Measurements from ENCODE around the gene TTC5.
"Not testable (repeated sequence)": the region's sequence is repeated elsewhere in the genome, so short reads cannot be mapped to it uniquely, and the experiment has no call there.

TTC5 gene, protein sequence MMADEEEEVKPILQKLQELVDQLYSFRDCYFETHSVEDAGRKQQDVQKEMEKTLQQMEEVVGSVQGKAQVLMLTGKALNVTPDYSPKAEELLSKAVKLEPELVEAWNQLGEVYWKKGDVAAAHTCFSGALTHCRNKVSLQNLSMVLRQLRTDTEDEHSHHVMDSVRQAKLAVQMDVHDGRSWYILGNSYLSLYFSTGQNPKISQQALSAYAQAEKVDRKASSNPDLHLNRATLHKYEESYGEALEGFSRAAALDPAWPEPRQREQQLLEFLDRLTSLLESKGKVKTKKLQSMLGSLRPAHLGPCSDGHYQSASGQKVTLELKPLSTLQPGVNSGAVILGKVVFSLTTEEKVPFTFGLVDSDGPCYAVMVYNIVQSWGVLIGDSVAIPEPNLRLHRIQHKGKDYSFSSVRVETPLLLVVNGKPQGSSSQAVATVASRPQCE

DNA sequence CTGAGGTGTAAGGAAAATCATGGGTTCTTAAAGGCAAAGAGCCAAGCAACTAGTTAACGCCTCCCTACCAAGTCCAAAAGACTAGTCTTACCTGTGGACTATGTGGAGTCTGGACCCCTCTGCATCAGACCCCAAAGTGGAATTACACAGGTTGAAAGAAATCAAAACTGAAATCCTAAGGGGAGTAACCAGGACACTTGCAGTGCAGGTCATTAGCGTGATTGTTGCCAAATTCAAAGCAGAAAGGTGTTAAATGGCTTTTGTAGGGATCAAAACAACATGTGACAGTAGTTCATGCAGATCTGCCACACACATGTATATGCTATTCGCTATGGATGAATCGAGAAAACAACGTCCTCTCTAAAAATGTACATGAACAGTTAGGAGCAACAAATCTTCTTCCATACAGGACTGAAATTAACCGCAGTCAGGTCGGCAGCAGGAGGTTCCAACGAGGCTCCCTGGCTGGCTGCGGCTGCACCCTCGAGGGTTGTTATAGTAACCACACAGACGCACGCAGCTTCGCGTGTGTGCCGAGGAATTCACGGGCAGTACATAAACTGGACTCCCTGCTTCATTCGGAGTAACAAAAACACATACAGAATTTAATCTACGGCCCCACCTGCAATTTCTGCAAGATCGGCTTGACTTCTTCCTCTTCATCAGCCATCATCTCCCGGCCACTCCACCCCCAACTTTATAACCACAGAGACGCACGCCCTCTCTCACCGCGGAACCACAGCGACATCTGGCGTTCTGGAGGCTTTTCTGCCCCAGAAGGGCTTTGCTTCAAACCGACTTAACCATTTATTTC is at the start of gene TTC5:
Gene TTC5 (minus strand): TSS at position 687 of the 814 bp plus-strand sequence. CDS start 14 bp downstream, at position 673.
- DNase-seq = peak; percentile 92

DNA sequence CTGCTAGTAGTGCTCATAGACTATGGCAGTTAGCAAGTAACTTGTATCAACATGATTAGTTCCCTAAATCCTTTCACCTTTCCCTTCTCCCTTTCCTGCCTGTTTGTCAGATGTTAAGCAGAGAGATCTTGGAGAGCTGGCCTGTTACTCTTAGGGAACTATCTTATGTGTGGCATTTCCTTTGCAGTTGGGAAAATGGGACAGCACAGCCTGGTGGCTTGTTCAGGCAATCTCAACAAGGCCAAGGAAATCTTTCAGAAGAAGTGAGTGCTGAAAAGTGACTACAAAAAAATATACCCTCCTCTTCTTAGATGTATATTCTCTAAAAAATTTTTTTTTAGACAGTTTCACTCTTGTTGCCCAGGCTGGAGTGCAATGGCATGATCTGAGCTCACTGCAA is 45.1 kb upstream of the TTC5 start:
- DNase-seq = no peak

DNA sequence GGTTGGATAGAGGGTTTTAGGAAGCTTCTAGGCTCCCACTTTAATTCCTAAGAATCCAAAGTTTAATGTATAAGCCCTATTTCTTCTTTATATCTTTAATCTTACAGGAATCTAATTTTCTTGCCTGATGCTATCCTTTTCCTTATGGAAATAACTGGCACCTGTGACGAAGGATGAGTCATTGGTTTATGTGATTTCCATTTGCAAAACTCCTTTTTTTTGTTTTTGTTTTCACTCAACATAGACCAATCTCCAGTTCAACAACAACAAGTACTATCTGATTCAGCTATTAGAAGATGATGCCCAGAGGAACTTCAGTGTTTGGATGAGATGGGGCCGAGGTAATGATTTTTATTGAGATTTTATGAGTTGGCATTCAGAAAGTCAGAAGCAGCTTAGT is 44.5 kb upstream of the TTC5 start:
- no peak for DNase-seq

DNA sequence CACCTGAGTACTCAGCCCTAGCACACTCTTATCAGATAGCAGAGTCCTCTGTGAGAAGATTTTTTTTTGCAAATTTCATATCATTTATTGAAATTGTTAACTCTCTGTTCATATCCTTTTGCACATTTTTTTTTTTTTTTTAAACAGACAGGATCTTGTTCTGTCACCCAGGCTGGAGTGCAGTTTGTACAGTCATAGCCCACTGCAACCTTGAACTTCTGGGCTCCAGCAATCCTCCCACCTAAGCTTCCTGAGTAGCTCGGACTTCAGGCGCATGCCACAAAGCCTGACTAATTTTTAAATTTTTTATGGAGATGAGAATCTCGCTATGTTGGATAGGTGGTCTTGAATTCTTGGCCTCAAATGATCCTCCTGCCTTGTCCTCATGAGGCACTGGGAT is 42.0 kb upstream of the TTC5 start:
- DNase-seq = no peak

DNA sequence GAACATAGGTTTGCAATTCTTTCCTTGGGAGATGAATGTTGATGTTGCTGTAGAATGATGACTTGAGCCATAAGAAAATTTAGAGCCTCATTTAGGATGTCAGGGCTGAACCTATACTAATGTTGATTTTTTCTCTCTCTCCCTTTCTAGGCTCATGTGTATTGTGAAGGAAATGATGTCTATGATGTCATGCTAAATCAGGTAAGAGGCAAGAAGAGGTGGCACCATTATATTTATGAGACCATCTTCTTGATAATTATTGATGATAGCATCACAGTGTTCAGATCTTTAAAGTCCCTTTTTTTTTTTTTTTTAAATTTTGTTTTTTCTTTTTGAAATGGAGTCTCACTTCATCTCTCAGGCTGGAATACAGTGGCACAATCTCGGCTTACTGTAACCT is 41.0 kb upstream of the TTC5 start:
- no peak for DNase-seq

DNA sequence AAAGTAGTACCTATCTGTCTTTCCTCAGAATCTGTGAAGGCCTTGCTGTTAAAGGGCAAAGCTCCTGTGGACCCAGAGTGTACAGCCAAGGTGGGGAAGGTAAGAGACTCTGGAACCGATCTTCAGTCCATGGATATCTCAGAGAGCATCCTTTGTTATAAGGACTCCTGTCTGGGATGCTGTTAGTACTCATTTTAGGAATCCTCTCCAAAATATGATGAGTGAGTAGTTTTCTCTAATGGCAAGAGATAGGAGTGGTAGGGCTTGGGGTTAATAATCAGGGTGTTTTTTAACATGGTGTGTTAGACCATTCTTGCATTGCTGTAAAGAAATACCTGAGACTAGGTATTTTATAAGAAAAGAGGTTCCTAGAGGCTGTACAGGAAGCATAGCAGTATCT is 39.6 kb upstream of the TTC5 start:
- DNase-seq = no peak

DNA sequence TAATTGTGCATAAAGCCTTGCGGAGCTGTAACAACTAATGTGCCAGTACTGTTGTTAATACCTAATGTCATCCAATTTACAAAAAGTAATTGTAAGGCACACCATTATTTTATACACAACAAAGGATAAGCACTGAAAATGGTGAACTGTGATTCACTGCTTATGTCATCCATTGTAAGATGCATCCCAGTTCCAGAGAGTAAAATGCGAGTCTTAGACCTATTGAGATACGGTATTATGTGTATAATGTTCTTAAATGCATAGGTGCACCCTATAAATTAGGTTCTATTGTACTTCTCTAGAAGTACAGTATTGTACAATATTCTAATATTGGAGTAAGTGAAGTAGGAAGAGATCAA is 38.1 kb upstream of the TTC5 start:
- DNase-seq = no peak

DNA sequence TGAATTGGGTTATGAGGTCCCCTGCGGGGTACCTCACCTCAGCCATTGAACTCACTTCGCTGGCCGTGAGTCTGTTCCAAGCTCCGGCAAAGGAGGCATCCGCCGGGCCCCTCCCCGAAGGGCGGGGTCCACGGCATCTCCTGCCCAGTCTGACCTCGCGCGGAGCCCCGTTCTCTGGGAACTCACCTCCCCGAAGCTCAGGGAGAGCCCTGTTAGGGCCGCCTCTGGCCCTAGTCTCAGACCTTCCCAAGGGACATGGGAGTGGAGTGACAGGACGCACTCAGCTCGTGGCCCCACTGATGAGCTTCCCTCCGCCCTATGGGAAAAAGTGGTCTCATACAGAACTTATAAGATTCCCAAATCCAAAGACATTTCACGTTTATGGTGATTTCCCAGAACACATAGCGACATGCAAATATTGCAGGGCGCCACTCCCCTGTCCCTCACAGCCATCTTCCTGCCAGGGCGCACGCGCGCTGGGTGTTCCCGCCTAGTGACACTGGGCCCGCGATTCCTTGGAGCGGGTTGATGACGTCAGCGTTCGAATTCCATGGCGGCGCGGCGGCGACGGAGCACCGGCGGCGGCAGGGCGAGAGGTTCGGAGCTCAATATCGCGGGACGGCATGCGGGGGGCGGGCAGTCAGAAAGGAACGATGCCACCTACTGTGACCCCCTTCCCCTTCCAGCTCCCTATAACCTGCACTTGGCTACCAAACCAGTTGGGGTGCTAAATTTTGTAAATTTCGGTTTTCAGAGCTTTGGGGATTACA is 37.5 kb upstream of the TTC5 start, which contains the start of gene PARP2:
Gene PARP2 (plus strand): TSS at position 544 of the 770 bp plus-strand sequence. CDS start 7 bp downstream, at position 551.
- DNase-seq = peak; percentile 87

DNA sequence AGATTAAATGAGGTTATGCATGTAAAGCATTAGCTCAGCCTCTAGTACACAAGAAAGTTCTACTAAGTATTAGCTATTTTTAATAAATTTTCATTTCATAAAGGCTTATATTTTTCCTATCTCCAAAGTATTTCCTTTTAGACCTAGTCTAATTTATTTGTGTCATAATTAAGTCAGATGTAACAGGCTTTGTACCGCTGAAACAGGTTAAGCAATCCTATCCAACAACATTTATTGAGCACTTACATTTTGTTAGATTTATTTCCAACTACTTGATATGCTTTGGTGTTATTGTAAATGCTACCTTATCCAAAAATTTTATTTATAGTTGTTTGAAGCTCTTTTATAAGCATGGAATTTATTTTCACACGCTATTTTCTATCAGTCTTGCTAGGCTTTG is 35.9 kb upstream of the TTC5 start:
- DNase-seq = no peak

DNA sequence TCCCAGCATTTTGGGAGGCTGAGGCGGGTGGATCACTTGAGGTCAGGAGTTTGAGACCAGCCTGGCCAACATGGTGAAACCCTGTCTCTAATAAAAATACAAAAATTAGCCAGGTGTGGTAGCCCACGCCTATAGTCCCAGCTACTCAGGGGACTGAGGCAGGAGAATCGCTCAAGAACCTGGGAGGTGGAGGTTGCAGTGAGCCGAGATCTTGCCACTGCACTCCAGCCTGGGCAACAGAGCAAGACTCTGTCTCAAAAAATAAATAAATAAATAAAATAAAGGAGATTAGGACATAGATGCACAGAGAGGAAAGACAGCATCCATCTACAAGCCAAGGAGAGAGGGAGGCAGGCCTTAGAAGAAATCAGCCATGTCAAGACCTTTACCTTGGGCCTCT is 35.3 kb upstream of the TTC5 start:
- DNase-seq = not testable (repeated sequence)

DNA sequence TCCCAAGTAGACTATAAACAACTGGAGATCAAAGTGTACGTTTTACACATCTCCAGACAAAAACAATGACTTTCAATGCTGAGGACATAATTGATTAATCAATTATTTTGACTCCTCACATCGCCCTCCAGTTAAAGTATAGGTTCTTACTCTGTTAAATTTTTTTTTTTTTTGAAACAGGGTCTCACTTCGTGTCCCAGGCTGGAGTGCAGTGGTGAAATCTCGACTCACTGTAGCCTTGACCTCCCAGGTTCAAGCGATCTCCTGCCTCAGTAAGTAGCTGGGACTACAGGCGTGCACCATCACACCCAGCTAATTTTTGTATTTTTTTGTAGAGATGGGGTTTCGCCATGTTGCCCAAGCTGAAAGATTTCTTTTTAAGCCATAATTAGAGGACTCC is 28.3 kb upstream of the TTC5 start:
- no peak for DNase-seq

DNA sequence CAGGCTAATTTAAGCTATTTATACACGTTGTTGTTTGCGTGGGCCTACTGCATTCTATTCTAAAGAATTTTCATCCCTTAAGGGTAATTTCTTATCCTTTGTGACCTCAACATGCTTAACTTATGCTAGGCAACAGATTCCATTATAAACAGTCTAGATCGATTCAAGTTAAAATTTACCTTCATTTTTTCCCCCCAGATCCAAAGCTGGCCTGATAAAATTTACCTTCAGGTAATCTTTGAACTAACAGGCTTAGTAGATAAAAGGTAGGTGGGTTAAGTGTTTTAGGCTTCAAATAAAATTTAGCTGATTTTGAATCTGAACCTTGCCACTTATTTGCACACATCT is 27.7 kb upstream of the TTC5 start:
- no peak for DNase-seq

DNA sequence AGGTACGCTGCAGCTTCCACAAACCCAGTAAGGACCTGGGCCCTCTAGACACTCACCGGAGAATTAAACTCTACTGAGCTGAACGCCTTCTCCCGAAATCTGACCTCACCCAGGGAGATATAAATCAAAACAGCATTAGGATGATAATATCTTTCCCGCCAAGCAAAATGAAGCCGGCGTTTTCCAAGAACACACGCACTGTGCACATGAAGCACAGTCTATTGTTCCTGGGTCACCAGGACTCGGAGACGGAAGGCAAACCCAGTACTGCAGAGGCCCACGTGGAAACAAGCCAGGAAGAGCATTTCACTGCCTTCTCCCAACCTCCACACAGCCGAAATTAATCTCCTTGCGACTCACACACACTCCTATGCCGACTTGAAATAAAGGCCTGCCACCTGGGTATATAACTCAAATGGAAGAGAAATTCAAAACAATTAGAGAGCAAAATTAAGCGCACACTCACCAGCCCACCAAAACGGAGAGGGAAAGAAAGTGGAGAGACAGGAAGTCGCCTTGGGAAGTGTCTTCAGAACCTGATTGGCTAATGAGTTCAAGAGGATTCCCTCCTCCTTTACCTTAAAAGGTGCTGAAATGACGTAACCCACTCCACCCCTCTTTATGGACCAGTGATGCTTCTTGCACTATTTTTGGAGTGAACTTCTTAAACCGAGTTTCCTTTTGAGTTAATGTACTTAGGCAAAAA is 27.2 kb upstream of the TTC5 start, which contains the start of gene CCNB1IP1:
Gene CCNB1IP1 (minus strand): TSS at position 492 of the 706 bp plus-strand sequence. CDS start 16,756 bp downstream, outside the sequence.
- peak; percentile 57 for DNase-seq

DNA sequence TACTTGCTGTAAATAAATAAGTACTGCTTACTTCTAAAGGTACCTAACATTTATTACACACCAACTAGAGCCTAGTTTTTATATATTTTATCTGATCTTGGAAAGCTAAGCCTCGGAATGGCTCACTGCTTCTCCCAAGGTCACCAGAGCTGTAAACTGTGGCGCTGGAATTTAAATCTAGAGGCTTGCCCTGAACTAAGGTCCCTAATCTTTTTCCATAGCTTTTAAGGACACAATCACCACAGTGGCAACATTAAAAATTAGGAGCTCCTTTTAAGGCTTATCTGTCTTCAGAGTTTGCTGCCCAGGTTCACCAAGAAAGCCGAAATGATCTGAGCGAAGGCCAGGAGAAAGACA is 26.7 kb upstream of the TTC5 start:
- no peak for DNase-seq

DNA sequence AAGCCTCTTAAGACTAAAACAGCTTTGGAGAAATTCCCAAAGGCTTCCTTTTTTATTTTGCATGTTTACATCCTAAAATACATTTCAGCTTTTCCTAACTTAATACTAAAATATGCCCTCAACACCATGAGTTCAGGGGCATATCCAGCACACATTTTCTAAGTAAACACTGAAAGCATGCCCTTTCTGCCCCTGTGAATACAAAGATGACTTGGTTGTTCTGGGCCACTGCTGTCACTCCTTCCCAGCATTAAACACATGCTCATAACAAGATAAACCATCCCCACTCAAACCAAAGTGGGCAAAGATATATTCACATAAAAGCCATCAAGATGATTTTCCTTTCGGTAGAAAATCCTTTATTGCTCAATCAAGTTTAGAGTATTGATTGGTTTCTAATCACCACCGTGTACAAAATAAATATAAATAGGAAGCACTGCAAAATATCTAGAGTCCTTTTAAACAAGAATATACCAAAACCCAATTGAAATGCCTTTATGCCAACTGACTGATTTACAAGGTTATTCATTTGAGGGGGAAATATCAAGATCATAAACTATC is 25.4 kb upstream of the TTC5 start:
- no peak for DNase-seq

DNA sequence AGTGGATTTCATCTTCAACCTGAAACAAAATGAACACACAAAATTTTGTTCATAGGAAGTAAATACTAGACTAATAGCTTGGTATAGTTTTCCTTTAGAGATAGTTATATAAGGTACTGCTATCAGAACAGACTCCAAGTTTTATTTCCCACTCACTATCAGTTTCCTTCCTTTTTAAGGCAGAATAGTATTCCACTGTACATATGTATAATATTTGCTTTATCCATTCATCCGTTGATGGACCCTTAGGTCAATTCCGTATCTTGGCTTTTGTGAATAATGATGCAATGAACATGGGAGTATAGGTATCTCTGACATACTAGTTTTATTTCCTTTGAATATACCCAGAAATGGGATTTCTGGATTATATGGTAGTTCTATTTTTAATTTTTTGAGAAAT is 23.6 kb upstream of the TTC5 start:
- DNase-seq = no peak

DNA sequence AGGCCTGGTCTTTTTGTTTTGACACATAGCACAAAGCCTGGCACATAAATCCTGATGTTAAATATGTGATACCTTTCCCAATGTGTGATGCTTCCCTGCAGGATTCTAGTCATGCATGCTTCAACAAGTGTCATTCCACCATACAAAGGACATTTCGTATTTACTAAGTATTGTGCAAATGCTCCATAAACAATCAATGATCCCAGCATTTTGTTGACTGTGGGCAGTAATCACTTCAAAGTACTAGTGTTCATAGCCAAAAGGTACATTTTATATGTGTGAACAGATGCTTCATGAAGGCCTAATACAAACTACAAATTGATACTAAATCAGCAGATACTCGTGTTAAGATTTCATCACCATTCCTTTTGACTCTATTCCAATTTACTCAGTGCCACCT is 23.0 kb upstream of the TTC5 start:
- DNase-seq = no peak

DNA sequence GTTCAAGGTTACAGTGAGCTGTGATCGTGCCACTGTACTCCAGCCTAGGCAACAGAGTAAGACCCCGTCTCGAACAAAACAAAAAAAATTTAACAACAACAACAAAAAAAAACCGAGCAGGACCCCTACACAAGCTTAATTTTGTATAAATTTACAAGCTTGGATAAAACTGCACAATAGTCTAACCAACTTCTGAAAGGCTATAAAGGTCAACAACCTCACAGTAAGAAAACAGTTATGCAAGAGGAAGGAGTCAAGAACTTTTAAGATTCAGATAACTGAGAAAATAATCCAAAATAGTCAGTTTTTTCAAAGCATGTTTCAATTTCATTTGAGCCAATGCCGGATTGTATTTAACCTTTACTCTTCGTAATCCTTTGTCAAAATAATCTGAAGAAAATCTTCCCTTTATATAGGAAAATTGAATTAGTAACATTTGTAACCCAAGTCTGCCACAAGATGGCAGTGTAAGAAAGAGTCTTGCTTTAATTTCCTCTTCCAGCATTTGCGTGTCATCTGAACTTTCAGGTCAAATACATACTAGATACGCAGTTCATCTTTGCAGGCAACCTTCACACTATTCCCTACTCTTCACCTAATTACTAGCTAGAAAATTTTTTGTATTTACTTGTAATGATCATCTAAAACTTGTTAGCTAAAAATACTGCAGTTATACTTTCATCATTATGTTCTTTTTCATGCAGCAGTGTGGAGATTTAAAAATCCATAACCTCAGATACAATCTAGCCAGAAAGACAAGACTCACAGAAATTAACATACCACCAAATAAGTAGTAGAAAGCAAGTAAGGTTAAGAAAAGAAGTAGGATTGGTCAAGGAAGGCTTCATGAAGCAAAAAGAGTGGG is 21.5 kb upstream of the TTC5 start:
- DNase-seq = peak; percentile 49

DNA sequence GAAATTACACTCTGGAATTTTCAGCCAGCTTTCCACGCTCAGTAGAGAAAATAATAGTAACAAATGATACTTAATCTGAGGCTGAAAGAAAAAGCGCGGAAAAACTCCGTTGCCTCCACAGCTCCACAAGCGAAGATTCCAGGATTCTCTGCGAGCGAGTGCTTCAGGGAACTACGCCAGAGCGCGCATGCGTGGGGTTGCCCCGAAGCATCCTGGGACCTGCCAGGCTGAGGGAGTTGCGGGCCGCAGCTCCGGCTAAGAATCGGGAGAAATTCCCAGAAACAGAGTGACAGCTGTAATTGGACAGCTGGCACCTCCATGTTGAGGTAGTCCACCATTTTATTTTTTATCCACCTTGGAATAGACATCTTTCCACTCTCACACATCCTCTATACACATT is 12.0 kb upstream of the TTC5 start:
- DNase-seq = no peak

DNA sequence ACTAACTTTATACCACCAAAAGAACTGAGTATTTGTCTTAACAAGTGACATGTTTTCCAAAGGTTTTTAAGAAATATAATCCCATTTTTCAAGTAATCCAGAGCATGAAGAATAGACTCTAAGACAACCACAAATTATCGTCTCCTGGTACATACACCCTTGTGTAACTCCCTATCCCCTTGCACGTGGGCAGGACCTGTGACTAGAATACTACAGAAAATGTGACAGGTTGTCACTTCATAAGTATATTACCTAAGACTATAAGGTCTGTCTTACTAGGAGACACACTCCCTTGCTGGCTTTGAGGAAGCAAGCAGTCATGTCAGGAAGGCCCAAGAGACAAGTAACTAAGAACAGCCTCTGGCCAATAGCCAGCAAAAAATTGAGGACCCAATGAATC is 8.3 kb upstream of the TTC5 start:
- no peak for DNase-seq

DNA sequence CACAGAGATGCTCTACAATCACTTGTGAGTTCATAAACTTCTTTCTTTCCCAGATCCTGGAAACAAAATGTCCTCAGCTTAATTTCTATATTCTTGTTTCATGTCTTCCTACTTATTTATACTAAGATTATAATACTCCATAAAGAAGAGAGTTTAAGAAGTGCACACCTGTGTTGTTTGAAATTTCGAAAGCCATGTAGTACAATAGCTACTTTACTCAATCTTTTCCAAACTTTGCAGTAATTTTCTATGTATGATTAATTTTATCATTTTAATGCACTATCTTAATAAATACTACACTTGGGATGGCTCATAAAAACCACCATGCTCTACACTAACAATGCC is 300 bp upstream of the TTC5 start:
- no peak for DNase-seq
